Heart left ventricle (tissue), 16 donors: Measurements from ENCODE around the gene TNFRSF1B. TPM values are rescaled to one million over a fixed set of nuclear protein-coding genes. Genes with fewer than 3 reads are reported as not detected.

Experiments
- ATAC-seq, 4 donors: fragments of 200-7000 bp; cut with Tn5 transposase; one replicate each; pipeline ENCODE4 v1.9.1; 2020 to 2022; ENCODE audit warnings: moderate library complexity in 4 of 4, mild to moderate bottlenecking in 3 of 4, moderate number of reproducible peaks in 1 of 4
- DNase-seq, 5 donors: peaks; one replicate each; pipeline ENCODE4 v3.0.0-alpha.2; 2020
- H3K27ac ChIP-seq, 12 donors: fragments of 200-600 bp; sonication (generic) in 4 of 12; one replicate each; pipeline versions ENCODE4 v1.5.0 to v1.8.0; 2016 to 2022; ENCODE audit warnings: mild to moderate bottlenecking in 2 of 12
- H3K27me3 ChIP-seq, 9 donors: fragments of 200-600 bp; sonication (generic) in 2 of 9; one replicate each; pipeline versions ENCODE4 v1.5.1 to v1.8.0; 2016 to 2022; ENCODE audit warnings: mild to moderate bottlenecking in 3 of 9
- H3K36me3 ChIP-seq, 9 donors: fragments of 200-600 bp; sonication (generic) in 2 of 9; one replicate each; pipeline versions ENCODE4 v1.5.0 to v1.8.0; 2018 to 2022; ENCODE audit warnings: mild to moderate bottlenecking in 2 of 9
- H3K4me1 ChIP-seq, 12 donors: fragments of 200-600 bp; sonication (generic) in 4 of 12; one replicate each; pipeline versions ENCODE4 v1.5.0 to v1.8.0; 2016 to 2022; ENCODE audit warnings: mild to moderate bottlenecking in 3 of 12
- H3K4me3 ChIP-seq, 12 donors: fragments of 200-600 bp; sonication (generic) in 4 of 12; one replicate each; pipeline versions ENCODE4 v1.5.0 to v1.8.0; 2017 to 2022; ENCODE audit warnings: mild to moderate bottlenecking in 9 of 12, moderate library complexity in 4 of 12
- H3K9me3 ChIP-seq, 12 donors: fragments of 200-600 bp; sonication (generic) in 4 of 12; one replicate each; pipeline versions ENCODE4 v1.5.0 to v1.8.0; 2016 to 2022; ENCODE audit warnings: mild to moderate bottlenecking in 1 of 12
- CTCF ChIP-seq, 12 donors: fragments of 200-600 bp; sonication (generic) in 4 of 12; IDR thresholded peaks; one replicate each; pipeline versions ENCODE4 v1.5.0 to v1.8.0; 2018 to 2022; ENCODE audit warnings: antibody characterized with exemption in 12 of 12, mild to moderate bottlenecking in 5 of 12
- POLR2A ChIP-seq, 2 donors: fragments of 450-650 bp; IDR thresholded peaks; one replicate each; pipeline ENCODE4 v1.6.1; 2017; ENCODE audit warnings: antibody characterized with exemption in 2 of 2, mild to moderate bottlenecking in 2 of 2, moderate library complexity in 2 of 2
- WGBS, 4 donors: extraction: QIAGEN DNeasy Blood & Tissue Kit in 2 of 4; methylation state at CpG; one replicate each; pipeline versions ENCODE4 v1.1.5 to v1.1.7; 2013 to 2018; 5-methylcytosine and 5-hydroxymethylcytosine counted together
- intact Hi-C, 10 donors: fragments of 100-400 bp; cut with DNase I; formaldehyde crosslinking; loops; one replicate each; pipeline versions ENCODE4 v1.11.1 to v1.14.2; 2022
- polyA plus RNA-seq, 2 donors: library from polyadenylated mRNA; stranded (reverse); fragments of 200-250 nt; gene quantifications; one replicate each; pipeline ENCODE4 v1.2.3, GENCODE V29; 2013
- total RNA-seq, 9 donors: library from RNA; depleted of rRNA in 2 of 9; stranded (reverse); fragments of >200 nt in 2 of 9; fragmentation: NEBNext Ultra II Directional in 3 of 9; extraction: Animal tissue kit (Norgen Biotek cat#: 25700) in 3 of 9; gene quantifications; one replicate each; pipeline versions ENCODE4 v1.1.0 to v1.2.4, GENCODE V29; 2016 to 2023
- donor health status: ischemic (EF 13 %, LVEDD 7.1; RV severe dilation, severe dysfunction).
- donor health status: healthy with polysubstance abuse.
- donor health status: DM: no; HTN: yes; CAD: no.
- donor health status: DM: no; HTN: no; CAD: no.
- donor health status: ischemic (EF 25% LVEDD 6.9; RV normal size, moderate dysfunction).
- donor health status: ischemic (EF 25% LVEDD 5.7; RV mildly dilated, moderate dysfunction).
- donor health status: healthy.
- donor health status: DM: yes; HTN: yes; CAD: no.
- donor health status: ischemic (EF 35%, LVEDD 5.7; RV mildly dilated, moderate dysfunction).
- donor health status: nonischemic (EF 11% LVEDD 7.7; RV severe dilation, severe dysfunction).
- donor health status: DM: yes; HTN: yes; CAD: no.
- donor health status: PGD.
- donor health status: ischemic (EF 29% LVEDD 5.4; RV normal size, mild dysfunction).
- donor health status: nonischemic (EF 23%, LVEDD 6.1; RV moderate dilation, normal function).

TNFRSF1B gene
- total and polyA plus RNA-seq, 11 donors = 8.6 to 71.0 (median 14.9) TPM

GRCh38 chr1:12143631-12144155 is 23.1 kb upstream of the TNFRSF1B start:
- Histone ChIP-seq H3K36me3 (no peaks in the 10 kb centered on the region), H3K27ac (peak overlapping the region in 11 of 12 donors; percentile 29 to 94 (median 54)), H3K4me1 (peaks cover 0 to 83% (median 34%) of the 10 kb centered on the region in 12 donors), H3K4me3 (no peak overlapping the region), H3K9me3 (no peaks in the 10 kb centered on the region), H3K27me3 (no peaks in the 10 kb centered on the region)
- ATAC-seq (peak; percentile 36 to 83 (median 80)), DNase-seq (peak; percentile 72 to 88 (median 86))
- intact Hi-C loops = loop anchor here in 1 of 10 donors (5.0 kb wide), 1 partner anchor 39 kb away; no protein-coding TSS in a partner anchor
- WGBS, 4 donors = 39 to 62% (median 50%) methylated on average over 17 of the region's 17 CpGs
- peak in 3 of 12 donors; percentile 18 to 33 (median 26) for TF ChIP-seq CTCF (IDR thresholded peaks at IDR 0.05)
- TF ChIP-seq POLR2A (IDR thresholded peaks at IDR 0.05) = no peak

DNA sequence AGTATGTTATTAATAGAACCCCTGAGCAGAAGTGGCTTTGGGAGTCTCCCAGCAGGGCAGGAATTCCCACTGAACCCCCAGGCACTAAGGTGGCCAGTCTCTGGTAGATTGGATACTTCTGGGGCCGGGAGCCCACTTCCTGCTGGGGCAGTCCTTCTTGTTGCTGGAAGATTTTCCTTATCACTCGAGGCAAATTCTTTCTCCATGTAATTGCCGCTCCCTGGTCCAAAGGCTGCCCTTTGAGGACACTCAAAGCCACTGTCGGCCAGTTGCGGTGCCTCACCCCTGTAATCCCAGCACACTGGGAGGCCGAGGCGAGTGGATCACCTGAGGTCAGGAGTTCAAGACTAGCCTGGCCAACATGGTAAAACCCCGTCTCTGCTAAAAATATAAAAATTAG is 22.6 kb upstream of the TNFRSF1B start:
- intact Hi-C loops = loop anchor here in 1 of 10 donors (5.0 kb wide), 1 partner anchor 38 kb away; no protein-coding TSS in a partner anchor
- Histone ChIP-seq H3K4me3 (no peak overlapping the region), H3K36me3 (no peaks in the 10 kb centered on the region), H3K4me1 (peaks cover 0 to 89% (median 39%) of the 10 kb centered on the region in 12 donors), H3K27ac (peak overlapping the region in 10 of 12 donors; percentile 29 to 94 (median 53)), H3K9me3 (no peaks in the 10 kb centered on the region), H3K27me3 (no peaks in the 10 kb centered on the region)
- DNase-seq (peak in 1 of 5 donors; percentile 30), ATAC-seq (no peak)
- WGBS, 4 donors = 78 to 86% (median 81%) methylated on average over 8 of the region's 8 CpGs
- TF ChIP-seq CTCF (IDR thresholded peaks at IDR 0.05) (no peak), POLR2A (IDR thresholded peaks at IDR 0.05) (no peak)

DNA sequence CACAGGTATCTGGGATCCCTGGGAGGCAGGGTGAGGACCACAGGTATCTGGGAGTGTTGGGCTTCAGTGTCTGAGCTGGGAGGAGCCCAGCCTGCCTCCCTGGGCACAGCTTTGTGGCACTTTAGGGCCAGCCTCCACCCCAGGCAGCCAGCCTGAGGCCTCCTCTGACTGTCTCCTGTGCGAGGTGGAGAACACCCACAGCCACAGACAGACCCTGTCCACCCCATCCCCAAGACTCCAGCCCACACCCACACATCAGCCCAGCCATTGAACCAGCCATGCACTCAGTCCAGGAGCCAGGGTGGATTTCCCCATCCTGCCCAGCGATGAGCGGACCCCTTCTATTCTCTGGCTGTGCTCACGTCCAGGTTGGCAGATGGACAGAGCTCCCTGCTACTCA is 21.8 kb upstream of the TNFRSF1B start:
- DNase-seq = peak in 1 of 5 donors; percentile 31
- no peaks in the 10 kb centered on the region for H3K27me3 ChIP-seq
- H3K27ac ChIP-seq = peak overlapping the region in 2 of 12 donors; percentile 18 to 94
- TF ChIP-seq POLR2A (IDR thresholded peaks at IDR 0.05) (no peak), CTCF (IDR thresholded peaks at IDR 0.05) (no peak)
- peaks cover 0 to 5% (median 2%) of the 10 kb centered on the region in 12 donors for H3K9me3 ChIP-seq
- H3K4me3 ChIP-seq = no peak overlapping the region
- WGBS, 4 donors = 93 to 97% (median 96%) methylated on average over 4 of the region's 4 CpGs
- no peaks in the 10 kb centered on the region for H3K36me3 ChIP-seq
- intact Hi-C loops = loop anchor here in 3 of 10 donors (5.0 kb wide), 2 partner anchors 37 to 42 kb away; no protein-coding TSS in a partner anchor
- ATAC-seq = no peak
- peaks cover 0 to 96% (median 42%) of the 10 kb centered on the region in 12 donors for H3K4me1 ChIP-seq

DNA sequence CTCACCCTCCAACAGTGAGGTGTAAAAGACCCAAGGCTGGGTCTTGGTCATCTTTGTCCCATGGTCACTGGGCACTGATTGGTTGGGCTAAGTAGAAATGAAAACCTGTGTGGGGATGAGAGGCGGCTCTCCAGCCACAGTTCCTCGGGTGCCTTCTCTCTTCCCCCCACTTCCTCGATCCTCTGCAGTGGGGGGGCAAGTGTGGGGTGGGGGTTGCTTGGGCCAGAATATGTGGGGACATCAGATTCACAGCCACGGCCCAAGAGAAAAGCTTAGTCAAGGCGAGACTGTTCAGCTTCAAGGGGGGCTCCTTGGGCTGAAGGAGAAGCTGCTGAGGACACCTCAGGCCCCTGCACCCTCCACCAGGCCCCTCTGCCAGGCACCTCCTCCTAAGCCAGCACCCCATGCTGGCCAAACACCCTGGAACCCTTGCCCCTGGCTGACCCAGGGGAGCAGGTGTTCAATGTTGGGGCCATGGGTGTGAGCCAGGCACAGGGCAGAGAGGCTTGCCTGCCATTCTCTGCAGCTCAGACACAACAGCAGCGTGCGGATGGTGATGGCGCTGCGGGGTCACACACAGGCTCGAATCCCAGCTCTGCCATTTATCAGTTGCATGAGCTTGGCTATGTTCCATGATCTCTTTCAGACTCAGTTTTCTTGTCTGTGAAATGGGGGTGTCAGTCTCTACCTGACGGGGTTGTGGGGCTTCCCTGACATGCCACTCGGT is 21.0 kb upstream of the TNFRSF1B start:
- Histone ChIP-seq H3K9me3 (peaks cover 0 to 8% (median 2%) of the 10 kb centered on the region in 12 donors), H3K27ac (peak overlapping the region in 8 of 12 donors; percentile 41 to 97 (median 76)), H3K36me3 (no peaks in the 10 kb centered on the region), H3K4me1 (peaks cover 0 to 99% (median 42%) of the 10 kb centered on the region in 12 donors), H3K27me3 (no peaks in the 10 kb centered on the region), H3K4me3 (no peak overlapping the region)
- 87 to 96% (median 92%) methylated on average over 8 to 12 of the region's 12 CpGs for WGBS, 4 donors
- intact Hi-C loops = loop anchor here in 2 of 10 donors (5.0 kb wide), 2 partner anchors 37 to 42 kb away; no protein-coding TSS in a partner anchor
- TF ChIP-seq CTCF (IDR thresholded peaks at IDR 0.05) = no peak
- no peak for TF ChIP-seq POLR2A (IDR thresholded peaks at IDR 0.05)
- DNase-seq (peak in 1 of 5 donors; percentile 15), ATAC-seq (no peak)
